ENCODE data around the gene CELA1. TPM values are rescaled to one million over a fixed set of nuclear protein-coding genes. Genes with fewer than 3 reads are reported as not detected.

The CELA1 gene
- polyA plus RNA-seq, 3 donors = 0.67 to 3.0 TPM; not detected in 1

GRCh38 chr12:51362307-51362706, 15.8 kb upstream of the CELA1 start:
- Histone ChIP-seq H3K4me2 (replicated peaks; ENCODE audit: extremely low read depth, low read length, poor library complexity, severe bottlenecking) (no peak overlapping the region), H2AFZ (ENCODE audit: insufficient read depth, low read depth, low read length, poor library complexity, severe bottlenecking) (no peak overlapping the region), H3K9ac (ENCODE audit: insufficient read depth, low read length, poor library complexity, severe bottlenecking) (no peak overlapping the region), H3K4me1 (ENCODE audit: control insufficient read depth in 1 of 2, insufficient read depth in 2 of 2, low read length in 2 of 2) (no peaks in the 10 kb centered on the region), H3K36me3 (replicated peaks in 1 of 2; ENCODE audit: control insufficient read depth in 1 of 2, insufficient read depth in 2 of 2, low read length in 2 of 2) (peaks cover 31 to 84% of the 10 kb centered on the region in 2 donors), H3K27ac (ENCODE audit: low read depth in 1 of 2, low read length in 2 of 2) (no peak overlapping the region), H3K79me2 (ENCODE audit: insufficient read depth, low read length) (no peaks in the 10 kb centered on the region), H3K4me3 (replicated peaks in 1 of 3; ENCODE audit: low read depth in 2 of 3, low read length in 3 of 3) (no peak overlapping the region), H3K27me3 (ENCODE audit: control insufficient read depth in 2 of 2, insufficient read depth in 2 of 2, low read length in 2 of 2) (no peaks in the 10 kb centered on the region), H3K9me3 (replicated peaks in 1 of 2; ENCODE audit: control insufficient read depth in 1 of 2, insufficient read depth in 1 of 2, low read length in 2 of 2) (no peaks in the 10 kb centered on the region), H4K20me1 (ENCODE audit: insufficient read depth, low read length) (no peaks in the 10 kb centered on the region)
- 96% methylated on average over 3 of the region's 6 CpGs for WGBS (ENCODE audit: insufficient coverage)
- intact Hi-C loops (cut with micrococcal nuclease) = no loop called here
- DNase-seq = no peak
- Mint-ChIP-seq H3K4me3 (no peak overlapping the region), H3K9me3 (no peaks in the 10 kb centered on the region), H3K27me3 (ENCODE audit: low read depth in 3 of 3) (no peaks in the 10 kb centered on the region), H3K36me3 (peaks cover 82 to 84% of the 10 kb centered on the region in 2 donors), H3K27ac (no peak overlapping the region), H3K4me1 (peaks cover 2% of the 10 kb centered on the region)
- no peak for TF ChIP-seq CTCF (IDR thresholded peaks at IDR 0.05)

- no peaks in the 10 kb centered on the region for H3K9me3 ChIP-seq (replicated peaks in 1 of 2; ENCODE audit: control insufficient read depth in 1 of 2, insufficient read depth in 1 of 2, low read length in 2 of 2)
- H3K4me1 ChIP-seq (ENCODE audit: control insufficient read depth in 1 of 2, insufficient read depth in 2 of 2, low read length in 2 of 2) = no peaks in the 10 kb centered on the region
- H3K27ac ChIP-seq (ENCODE audit: low read depth in 1 of 2, low read length in 2 of 2) = no peak overlapping the region
- H3K27ac Mint-ChIP-seq = peak overlapping the region in 1 of 7 donors; percentile 52
- H3K4me1 Mint-ChIP-seq = peaks cover 2% of the 10 kb centered on the region
- H3K4me3 ChIP-seq (replicated peaks in 1 of 3; ENCODE audit: low read depth in 2 of 3, low read length in 3 of 3) = no peak overlapping the region
- no peak for TF ChIP-seq CTCF (IDR thresholded peaks at IDR 0.05)
- H2AFZ ChIP-seq (ENCODE audit: insufficient read depth, low read depth, low read length, poor library complexity, severe bottlenecking) = no peak overlapping the region
- DNase-seq = no peak
- H3K27me3 ChIP-seq (ENCODE audit: control insufficient read depth in 2 of 2, insufficient read depth in 2 of 2, low read length in 2 of 2) = no peaks in the 10 kb centered on the region
- no peaks in the 10 kb centered on the region for H3K79me2 ChIP-seq (ENCODE audit: insufficient read depth, low read length)
- no peak overlapping the region for H3K4me3 Mint-ChIP-seq
- H3K36me3 Mint-ChIP-seq = peaks cover 87 to 88% of the 10 kb centered on the region in 2 donors
- H4K20me1 ChIP-seq (ENCODE audit: insufficient read depth, low read length) = no peaks in the 10 kb centered on the region
- no peak overlapping the region for H3K9ac ChIP-seq (ENCODE audit: insufficient read depth, low read length, poor library complexity, severe bottlenecking)
- peaks cover 41 to 91% of the 10 kb centered on the region in 2 donors for H3K36me3 ChIP-seq (replicated peaks in 1 of 2; ENCODE audit: control insufficient read depth in 1 of 2, insufficient read depth in 2 of 2, low read length in 2 of 2)
- H3K9me3 Mint-ChIP-seq = no peaks in the 10 kb centered on the region
- WGBS (ENCODE audit: insufficient coverage) = 100% methylated on average over 2 of the region's 8 CpGs
- no peaks in the 10 kb centered on the region for H3K27me3 Mint-ChIP-seq (ENCODE audit: low read depth in 3 of 3)
- no peak overlapping the region for H3K4me2 ChIP-seq (replicated peaks; ENCODE audit: extremely low read depth, low read length, poor library complexity, severe bottlenecking)
- intact Hi-C loops (cut with micrococcal nuclease) = no loop called here
Measured at GRCh38 chr12:51361161-51362016, 14.9 kb upstream of the CELA1 start.

Data from CD14-positive monocyte (primary cell).